ENCODE measurements around the gene BCL11A.

BCL11A gene

DNA sequence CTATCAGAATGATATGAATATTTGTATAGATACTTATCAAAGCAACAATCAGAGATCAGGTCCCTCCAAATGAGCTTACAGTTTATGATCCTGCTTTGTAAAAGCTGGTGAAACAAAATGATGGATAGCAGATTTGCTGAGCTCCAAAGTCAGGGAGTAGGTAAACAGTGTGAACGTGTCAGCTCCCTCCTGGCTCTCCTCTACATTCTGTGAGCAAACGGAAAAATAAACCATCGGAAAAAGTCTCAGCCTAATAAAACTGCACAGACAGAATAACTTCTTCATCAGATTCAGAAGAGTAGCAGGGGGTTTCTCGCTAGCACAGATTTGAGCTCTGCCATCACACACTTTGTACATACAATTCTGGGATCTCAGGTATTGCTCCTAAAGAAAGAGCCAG lies 51.3 kb downstream of the BCL11A start:
- DNase-seq = no peak

DNA sequence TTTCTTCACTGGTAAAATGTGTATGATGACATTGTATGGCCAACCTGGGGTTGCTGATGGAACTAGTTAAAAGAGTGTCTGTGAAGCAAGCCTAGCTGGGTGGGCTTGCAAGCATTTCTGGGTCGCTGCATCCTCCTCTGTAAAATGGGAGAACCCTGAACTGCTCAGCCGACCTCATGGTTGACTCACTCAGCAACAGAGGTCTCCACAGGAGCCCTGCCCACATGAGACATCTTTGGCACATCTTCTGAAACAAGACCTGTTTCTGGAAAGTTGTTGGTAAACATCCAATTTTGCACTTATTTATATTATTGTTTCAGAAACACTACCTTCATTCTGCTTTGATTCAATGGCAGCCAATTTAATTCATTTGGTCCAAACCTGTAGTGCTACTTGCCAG lies 52.6 kb downstream of the BCL11A start:
- DNase-seq = no peak

GRCh38 chr2:60499651-60500265 lies 53.7 kb downstream of the BCL11A start:
- peak; percentile 61 for DNase-seq

- no peak for DNase-seq
Measured at GRCh38 chr2:60498816-60499429, 54.5 kb downstream of the BCL11A start.

- no peak for DNase-seq
Measured at GRCh38 chr2:60498127-60498815, 55.2 kb downstream of the BCL11A start.

- no peak for DNase-seq
Measured at GRCh38 chr2:60497500-60497899, 56.0 kb downstream of the BCL11A start.

- no peak for DNase-seq
Measured at GRCh38 chr2:60496956-60497355, 56.5 kb downstream of the BCL11A start.

GRCh38 chr2:60496475-60496874 lies 57.0 kb downstream of the BCL11A start:
- DNase-seq = no peak

DNA sequence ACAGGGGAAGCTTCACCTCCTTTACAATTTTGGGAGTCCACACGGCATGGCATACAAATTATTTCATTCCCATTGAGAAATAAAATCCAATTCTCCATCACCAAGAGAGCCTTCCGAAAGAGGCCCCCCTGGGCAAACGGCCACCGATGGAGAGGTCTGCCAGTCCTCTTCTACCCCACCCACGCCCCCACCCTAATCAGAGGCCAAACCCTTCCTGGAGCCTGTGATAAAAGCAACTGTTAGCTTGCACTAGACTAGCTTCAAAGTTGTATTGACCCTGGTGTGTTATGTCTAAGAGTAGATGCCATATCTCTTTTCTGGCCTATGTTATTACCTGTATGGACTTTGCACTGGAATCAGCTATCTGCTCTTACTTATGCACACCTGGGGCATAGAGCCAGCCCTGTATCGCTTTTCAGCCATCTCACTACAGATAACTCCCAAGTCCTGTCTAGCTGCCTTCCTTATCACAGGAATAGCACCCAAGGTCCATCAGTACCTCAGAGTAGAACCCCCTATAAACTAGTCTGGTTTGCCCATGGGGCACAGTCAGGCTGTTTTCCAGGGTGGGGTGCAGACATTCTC lies 58.3 kb downstream of the BCL11A start:
- no peak for DNase-seq

- DNase-seq = no peak
Measured at GRCh38 chr2:60493804-60494387, 59.6 kb downstream of the BCL11A start.

DNA sequence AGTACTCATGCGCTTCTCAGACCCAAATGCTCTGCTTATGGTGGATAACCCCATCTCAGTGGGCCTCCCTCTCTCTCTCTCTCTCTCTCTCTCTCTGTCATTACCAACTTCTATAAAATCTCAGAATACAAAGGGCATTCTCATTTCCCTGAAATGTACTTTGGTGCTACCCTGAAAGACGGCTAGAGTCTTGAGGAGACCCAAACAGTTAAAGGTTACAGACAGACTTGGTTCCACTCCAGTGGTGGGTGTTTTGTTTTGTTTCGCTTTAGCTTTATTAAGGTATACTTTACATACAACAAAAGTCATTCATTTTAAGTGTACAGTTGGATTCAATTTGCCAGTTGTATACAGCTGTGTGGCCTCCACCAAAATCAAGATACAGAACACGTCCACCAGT lies 60.9 kb downstream of the BCL11A start:
- DNase-seq = no peak

DNA sequence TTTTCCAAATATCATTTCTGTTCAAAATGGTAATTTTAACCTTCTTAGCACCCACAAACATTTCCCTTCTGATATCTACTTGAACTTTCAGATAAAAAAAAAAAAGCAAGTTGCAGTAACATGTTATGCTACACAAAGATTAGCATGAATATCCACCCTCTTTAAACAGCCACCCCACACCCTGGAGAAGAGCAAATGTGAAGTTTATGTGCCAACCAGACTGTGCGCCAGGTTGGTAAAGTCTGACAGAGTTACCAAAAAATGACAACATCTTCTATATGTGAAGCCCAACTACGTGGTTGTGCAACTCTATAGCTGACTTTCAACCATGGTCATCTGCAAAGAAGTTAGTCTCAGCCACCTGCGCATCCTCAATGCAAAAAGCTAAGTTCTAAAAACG lies 62.6 kb downstream of the BCL11A start:
- no peak for DNase-seq

GRCh38 chr2:60490441-60490840 lies 63.0 kb downstream of the BCL11A start:
- no peak for DNase-seq

DNA sequence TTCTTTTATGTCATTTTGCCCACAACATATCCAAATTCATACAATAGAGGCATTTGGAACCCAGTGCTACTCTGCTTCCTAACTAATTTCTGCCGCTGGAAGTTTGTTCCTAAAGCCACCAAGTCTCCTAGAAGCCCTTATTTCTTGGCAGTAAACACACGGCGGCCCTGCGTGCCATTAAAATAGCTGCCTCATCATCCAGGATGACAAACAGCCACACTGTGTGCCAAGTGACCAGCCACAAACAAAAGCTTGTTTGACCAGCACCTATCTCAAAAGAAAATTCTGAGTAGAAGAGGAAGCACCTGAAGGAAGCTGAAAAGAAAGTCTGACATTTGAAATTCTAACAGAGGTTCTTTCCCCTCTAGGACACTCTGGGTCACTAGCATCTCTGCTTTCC lies 64.2 kb downstream of the BCL11A start:
- DNase-seq = no peak

DNA sequence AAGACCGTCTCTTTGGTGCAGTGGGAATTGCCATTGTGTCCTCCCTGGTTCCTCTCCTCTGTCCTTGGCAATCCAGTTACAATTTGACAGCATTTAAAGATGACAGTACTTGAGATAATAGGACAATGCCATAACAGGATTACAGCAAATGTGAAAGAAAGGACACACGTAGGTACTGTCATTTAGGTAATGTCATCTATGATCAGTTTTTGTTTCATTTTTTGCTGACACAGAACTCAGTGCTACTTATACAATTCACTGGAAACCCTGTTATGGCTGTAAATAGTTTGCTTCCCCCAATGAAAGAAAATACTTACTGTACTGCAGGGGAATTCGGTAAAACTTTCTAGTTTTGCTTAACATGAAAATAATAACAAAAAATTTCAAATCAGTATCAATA lies 65.2 kb downstream of the BCL11A start:
- DNase-seq = no peak

GRCh38 chr2:60487174-60487573 lies 66.3 kb downstream of the BCL11A start:
- no peak for DNase-seq

- no peak for DNase-seq
Measured at GRCh38 chr2:60486551-60486950, 66.9 kb downstream of the BCL11A start.

DNA sequence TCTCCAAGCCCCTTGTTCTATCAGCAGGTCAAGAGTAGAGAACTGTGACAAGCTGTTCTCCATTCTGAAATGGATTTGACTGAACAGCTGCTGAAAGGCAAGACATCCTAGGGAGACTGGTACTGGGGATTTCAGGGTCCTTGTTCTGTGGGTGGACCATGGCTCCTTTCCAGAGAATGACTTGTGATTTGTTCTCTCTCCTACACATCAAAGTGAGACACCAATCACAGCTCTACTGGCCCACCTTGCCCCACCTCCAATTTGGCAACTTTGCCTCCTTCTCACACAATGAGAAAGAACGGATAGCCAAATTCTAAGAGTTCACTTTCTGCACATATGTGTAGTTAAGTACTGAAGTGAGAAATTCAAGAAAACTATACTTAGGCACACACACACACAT lies 67.4 kb downstream of the BCL11A start:
- no peak for DNase-seq

- DNase-seq = no peak
Measured at GRCh38 chr2:60485550-60485949, 67.9 kb downstream of the BCL11A start.

DNA sequence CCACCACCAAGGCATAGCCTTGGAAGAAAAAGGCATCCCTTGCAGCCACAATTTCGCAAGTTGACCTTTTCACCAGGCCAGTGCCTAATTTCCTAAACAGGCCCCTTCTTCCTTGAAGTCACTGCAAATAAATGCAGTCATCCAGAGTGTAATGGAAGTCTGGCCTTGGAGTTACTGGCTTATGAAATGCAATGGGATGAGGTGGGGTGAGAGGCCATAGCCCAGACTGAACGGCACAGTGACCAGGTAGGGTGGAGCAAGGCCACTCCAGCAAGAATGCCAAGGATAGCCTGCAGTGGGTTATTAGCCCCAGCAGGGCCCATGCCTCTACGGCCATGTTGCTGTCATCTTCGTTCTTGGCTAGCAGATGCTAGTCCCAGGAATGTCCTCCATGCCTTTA lies 68.4 kb downstream of the BCL11A start:
- no peak for DNase-seq

DNA sequence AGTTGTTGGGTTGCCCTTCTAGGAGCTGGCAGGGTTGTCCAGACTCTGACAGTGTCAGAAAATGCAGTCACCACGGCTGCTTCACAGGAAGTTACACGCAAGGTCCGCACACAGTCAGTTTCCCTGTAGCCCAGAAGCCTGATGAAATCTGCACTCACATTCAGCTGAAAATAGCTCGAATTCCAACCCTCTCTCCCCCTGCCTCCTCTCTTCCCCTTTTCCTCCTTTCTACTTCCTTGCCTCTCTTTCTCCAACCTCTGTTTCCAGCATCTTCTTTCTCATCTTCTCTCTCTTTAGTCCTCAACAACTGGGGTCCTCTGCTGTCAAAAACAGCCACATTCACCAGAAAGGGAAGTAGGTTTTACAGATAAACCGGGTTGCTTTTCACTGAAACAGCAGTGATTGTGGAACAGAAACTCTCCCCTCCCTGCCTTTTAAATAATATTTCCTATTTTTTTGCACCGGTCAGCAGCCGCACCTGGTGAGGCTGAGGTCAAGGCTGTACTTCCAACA lies 69.3 kb downstream of the BCL11A start:
- no peak for DNase-seq

- no peak for DNase-seq
Measured at GRCh38 chr2:60483401-60483800, 70.1 kb downstream of the BCL11A start.

DNA sequence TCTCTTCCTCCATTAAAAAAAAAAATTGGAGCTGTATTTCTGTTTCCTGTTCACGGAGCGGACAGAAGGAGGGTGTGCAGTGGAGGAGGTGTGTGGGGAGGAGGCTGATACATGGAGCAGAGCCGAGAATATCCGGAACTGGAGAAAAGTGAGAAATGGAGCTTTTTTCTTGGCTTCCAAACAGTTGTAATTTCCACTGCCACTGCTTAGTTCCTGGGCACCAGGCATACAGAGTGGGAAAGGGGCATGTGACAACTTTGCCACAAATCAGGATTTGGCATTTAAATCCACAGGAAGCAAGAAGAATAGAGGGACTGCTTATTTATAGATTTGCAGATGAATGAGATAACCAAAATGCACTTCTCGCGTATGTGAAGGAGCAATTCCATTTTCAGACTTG lies 71.2 kb downstream of the BCL11A start:
- DNase-seq = no peak

DNA sequence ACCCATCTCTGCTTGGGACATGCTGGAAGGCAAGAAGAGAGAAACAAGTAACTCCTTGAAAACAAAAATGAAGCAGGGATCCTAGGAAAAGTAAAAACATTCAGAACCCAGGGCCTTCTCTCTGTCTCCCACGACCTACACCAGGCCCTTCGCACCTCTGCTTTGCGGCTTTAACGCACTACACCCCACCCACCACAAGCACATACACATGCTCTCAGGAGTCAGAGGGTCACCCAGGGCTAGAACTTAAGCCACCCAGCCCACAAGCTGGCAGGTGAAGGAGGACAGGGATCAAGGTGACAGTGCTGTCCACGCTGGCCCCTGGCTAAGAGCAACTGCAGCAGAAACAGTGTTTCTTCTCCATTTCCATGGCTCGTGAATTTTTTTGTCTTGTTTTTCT lies 72.2 kb downstream of the BCL11A start:
- DNase-seq = no peak

Data from NCI-H1694 (cell line).